Ishikawa (cell line): Measurements from ENCODE around the gene PHF14.

Source experiments
- CREB1 ChIP-seq: IDR thresholded peaks from 2 replicates; pipeline ENCODE4 v1.6.1; 2012; ENCODE audit warnings: low read depth
- TCF12 ChIP-seq: IDR thresholded peaks from 2 replicates; pipeline ENCODE4 v1.6.1; 2012; ENCODE audit warnings: low read depth
- TF ChIP-seq, protein P1 (sequence below): IDR thresholded peaks from 2 replicates; pipeline ENCODE4 v1.6.1; 2012; ENCODE audit warnings: low read depth, mild to moderate bottlenecking

DNA sequence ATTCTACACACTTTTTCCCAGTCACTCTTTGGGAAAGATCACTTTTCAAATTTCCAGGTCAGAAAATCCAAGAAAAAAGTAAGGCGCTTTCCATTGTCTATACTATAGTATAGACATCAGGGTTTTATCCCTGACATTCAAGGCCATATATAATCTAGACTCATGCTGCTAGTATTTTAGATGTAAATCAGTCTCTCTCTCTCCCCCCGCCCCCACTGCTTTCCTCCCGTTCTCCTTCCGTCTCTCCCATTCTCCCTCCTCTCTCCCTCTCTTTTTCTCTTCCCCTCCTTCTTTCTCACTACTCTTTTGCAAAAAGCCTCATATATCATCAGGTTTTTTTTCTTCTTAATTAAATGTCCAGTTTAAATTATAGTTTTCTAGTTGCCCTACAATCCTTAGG is 154.8 kb downstream of the PHF14 start:
- TF ChIP-seq, protein P1, sequence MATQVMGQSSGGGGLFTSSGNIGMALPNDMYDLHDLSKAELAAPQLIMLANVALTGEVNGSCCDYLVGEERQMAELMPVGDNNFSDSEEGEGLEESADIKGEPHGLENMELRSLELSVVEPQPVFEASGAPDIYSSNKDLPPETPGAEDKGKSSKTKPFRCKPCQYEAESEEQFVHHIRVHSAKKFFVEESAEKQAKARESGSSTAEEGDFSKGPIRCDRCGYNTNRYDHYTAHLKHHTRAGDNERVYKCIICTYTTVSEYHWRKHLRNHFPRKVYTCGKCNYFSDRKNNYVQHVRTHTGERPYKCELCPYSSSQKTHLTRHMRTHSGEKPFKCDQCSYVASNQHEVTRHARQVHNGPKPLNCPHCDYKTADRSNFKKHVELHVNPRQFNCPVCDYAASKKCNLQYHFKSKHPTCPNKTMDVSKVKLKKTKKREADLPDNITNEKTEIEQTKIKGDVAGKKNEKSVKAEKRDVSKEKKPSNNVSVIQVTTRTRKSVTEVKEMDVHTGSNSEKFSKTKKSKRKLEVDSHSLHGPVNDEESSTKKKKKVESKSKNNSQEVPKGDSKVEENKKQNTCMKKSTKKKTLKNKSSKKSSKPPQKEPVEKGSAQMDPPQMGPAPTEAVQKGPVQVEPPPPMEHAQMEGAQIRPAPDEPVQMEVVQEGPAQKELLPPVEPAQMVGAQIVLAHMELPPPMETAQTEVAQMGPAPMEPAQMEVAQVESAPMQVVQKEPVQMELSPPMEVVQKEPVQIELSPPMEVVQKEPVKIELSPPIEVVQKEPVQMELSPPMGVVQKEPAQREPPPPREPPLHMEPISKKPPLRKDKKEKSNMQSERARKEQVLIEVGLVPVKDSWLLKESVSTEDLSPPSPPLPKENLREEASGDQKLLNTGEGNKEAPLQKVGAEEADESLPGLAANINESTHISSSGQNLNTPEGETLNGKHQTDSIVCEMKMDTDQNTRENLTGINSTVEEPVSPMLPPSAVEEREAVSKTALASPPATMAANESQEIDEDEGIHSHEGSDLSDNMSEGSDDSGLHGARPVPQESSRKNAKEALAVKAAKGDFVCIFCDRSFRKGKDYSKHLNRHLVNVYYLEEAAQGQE, result no peak
- no peak for TF ChIP-seq CREB1
- TF ChIP-seq TCF12, result no peak
